MG63 (cell line): ENCODE results near the gene FOXE1. TPM values are rescaled to one million over a fixed set of nuclear protein-coding genes. Genes with fewer than 3 reads are reported as not detected.

Experiments
- DNase-seq: peaks from one replicate; pipeline ENCODE4 v3.0.0-alpha.2; 2020
- H3K27me3 ChIP-seq: fragments of 250-450 bp; sonication (Bioruptor Pico); 2 replicates; pipeline ENCODE4 v1.5.1; 2020; ENCODE audit warnings: mild to moderate bottlenecking, moderate library complexity
- H3K36me3 ChIP-seq: fragments of 250-450 bp; sonication (Bioruptor Pico); 2 replicates; pipeline ENCODE4 v1.5.1; 2020; ENCODE audit warnings: mild to moderate bottlenecking, moderate library complexity
- H3K4me3 ChIP-seq: fragments of 250-450 bp; sonication (Bioruptor Pico); 2 replicates; pipeline ENCODE4 v1.5.1; 2020; ENCODE audit warnings: mild to moderate bottlenecking, moderate library complexity
- H3K9me3 ChIP-seq: fragments of 250-450 bp; sonication (Bioruptor Pico); 2 replicates; pipeline ENCODE4 v1.5.1; 2020; ENCODE audit warnings: mild to moderate bottlenecking, moderate library complexity
- total RNA-seq: library from RNA; depleted of rRNA; stranded (reverse); fragments of >200 nt; shearing (Covaris generic); gene quantifications from 2 replicates; pipeline ENCODE4 v1.2.3, GENCODE V29; 2014; ENCODE audit warnings: low replicate concordance; rRNA removed

The FOXE1 gene
- total RNA-seq, 1 experiment from 2014 or later, result not detected

- H3K4me3 ChIP-seq, result no peak overlapping the region
- no peaks in the 10 kb centered on the region for H3K9me3 ChIP-seq
- no peaks in the 10 kb centered on the region for H3K27me3 ChIP-seq
- peak; percentile 34 for DNase-seq
- no peaks in the 10 kb centered on the region for H3K36me3 ChIP-seq
Observed at GRCh38 chr9:97880336-97880735, 27.3 kb downstream of the FOXE1 start.

- Histone ChIP-seq H3K9me3 (0 out of 2 replicates have a peak, but pooled peaks cover 2% of the 10 kb centered on the region), H3K4me3 (no peak overlapping the region), H3K36me3 (no peaks in the 10 kb centered on the region), H3K27me3 (no peaks in the 10 kb centered on the region)
- peak; percentile 5 for DNase-seq
Observed at GRCh38 chr9:97889941-97890887, 37.2 kb downstream of the FOXE1 start.

DNA sequence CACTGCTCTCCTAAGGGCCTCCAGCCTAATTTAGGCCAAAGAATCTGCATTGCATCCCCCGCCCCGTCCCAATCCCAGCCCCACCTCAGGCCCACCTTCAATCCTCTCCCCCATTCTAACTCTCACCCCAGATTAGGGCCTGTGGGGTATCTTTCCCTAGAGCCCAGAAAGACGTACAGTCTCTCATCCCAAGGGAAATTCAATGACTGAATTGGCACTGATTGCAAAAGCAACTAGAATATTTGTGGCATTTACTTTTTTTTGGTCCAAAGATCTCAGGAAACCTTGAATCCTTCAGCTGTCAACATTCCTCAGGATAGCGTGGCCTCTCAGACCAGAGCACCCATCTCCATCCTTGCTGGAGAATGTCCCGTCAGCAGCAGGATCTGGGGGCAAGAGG lies 38.7 kb downstream of the FOXE1 start:
- 0 out of 2 replicates have a peak, but pooled peaks cover 2% of the 10 kb centered on the region for H3K9me3 ChIP-seq

DNA sequence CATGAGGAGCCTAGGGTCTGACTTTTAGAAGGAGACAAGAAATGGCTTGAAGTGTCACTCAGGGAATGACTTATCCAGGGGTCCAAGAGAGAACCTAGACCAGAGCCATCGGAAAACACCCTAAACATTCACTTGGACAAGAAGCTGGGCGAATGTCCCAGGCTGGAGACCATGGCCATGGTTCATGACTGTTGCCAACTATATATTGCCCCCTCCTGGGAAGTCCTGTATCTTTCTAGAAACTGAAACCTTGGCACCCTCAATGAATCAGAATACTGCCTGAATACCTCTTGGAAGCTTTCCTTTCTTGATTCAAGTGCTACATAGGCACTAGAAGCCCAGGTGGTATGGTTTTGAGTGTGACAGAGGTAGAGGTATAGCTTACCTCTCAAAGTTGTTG lies 39.4 kb downstream of the FOXE1 start:
- Histone ChIP-seq H3K9me3 (0 out of 2 replicates have a peak, but pooled peaks cover 2% of the 10 kb centered on the region), H3K36me3 (peaks cover 6% of the 10 kb centered on the region; the same call in 1 of the 2 replicates), H3K27me3 (no peaks in the 10 kb centered on the region), H3K4me3 (no peak overlapping the region)
- DNase-seq, result no peak

More for the DNA sequence above, 38.7 kb downstream of the FOXE1 start:
- Histone ChIP-seq H3K36me3 (0 out of 2 replicates have a peak, but pooled peaks cover under 1% of the 10 kb centered on the region), H3K4me3 (no peak overlapping the region), H3K27me3 (no peaks in the 10 kb centered on the region)
- DNase-seq, result no peak

DNA sequence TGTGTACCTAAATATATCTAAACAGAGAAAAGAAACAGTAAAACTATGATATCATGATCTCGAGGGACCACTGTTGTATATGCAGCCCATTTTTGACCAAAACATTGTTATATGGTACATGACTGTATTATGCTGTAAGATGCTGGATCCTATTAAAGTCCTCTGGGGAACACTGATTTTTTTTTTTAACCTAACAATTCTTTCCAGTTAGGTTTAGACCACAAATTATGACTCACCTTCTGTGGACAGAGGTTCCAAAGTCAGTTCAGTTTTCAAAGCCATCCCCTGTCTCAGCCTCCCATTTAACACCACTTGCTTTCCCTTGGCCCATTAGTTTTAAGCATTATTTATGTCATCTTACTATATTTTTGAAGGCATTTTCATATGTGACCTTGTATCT lies 42.2 kb downstream of the FOXE1 start:
- H3K9me3 ChIP-seq, result 0 out of 2 replicates have a peak, but pooled peaks cover 2% of the 10 kb centered on the region
- peaks cover 6% of the 10 kb centered on the region; the same call in 1 of the 2 replicates for H3K36me3 ChIP-seq
- DNase-seq, result no peak
- no peaks in the 10 kb centered on the region for H3K27me3 ChIP-seq
- H3K4me3 ChIP-seq, result no peak overlapping the region

- DNase-seq, result peak; percentile 8
- Histone ChIP-seq H3K36me3 (peaks cover 6% of the 10 kb centered on the region; the same call in 1 of the 2 replicates), H3K9me3 (0 out of 2 replicates have a peak, but pooled peaks cover 2% of the 10 kb centered on the region), H3K4me3 (no peak overlapping the region), H3K27me3 (no peaks in the 10 kb centered on the region)
Observed at GRCh38 chr9:97895695-97896332, 42.8 kb downstream of the FOXE1 start.

- DNase-seq, result peak; percentile 72
- H3K4me3 ChIP-seq, result no peak overlapping the region
- H3K9me3 ChIP-seq, result no peaks in the 10 kb centered on the region
- peaks cover 24% of the 10 kb centered on the region for H3K36me3 ChIP-seq
- H3K27me3 ChIP-seq, result no peaks in the 10 kb centered on the region
Observed at GRCh38 chr9:97900103-97900737, 47.2 kb downstream of the FOXE1 start.

- Histone ChIP-seq H3K9me3 (no peaks in the 10 kb centered on the region), H3K27me3 (no peaks in the 10 kb centered on the region)
- peak; percentile 44 for DNase-seq
Observed at GRCh38 chr9:97900738-97901565, 47.9 kb downstream of the FOXE1 start.

DNA sequence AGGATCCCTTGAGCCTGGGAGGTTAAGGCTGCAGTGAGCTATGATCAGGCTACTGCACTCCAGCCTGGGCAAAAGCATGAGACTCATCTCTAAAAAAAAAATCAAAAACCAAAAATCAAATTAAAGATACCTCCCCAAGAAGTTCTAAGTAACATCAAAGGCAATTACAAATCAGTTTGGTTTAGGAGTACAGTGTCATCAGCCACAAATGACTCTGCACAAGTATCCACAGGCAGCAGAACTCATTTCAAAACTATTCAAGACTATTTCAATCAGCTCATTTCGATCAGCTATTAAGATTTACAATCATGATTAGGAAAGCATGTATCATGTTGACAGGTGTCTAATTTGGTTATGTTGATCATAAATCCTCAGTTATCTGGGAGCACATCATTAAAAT lies 50.2 kb downstream of the FOXE1 start:
- H3K27me3 ChIP-seq, result no peaks in the 10 kb centered on the region
- peaks cover 18% of the 10 kb centered on the region for H3K36me3 ChIP-seq
- H3K4me3 ChIP-seq, result no peak overlapping the region
- no peak for DNase-seq
- no peaks in the 10 kb centered on the region for H3K9me3 ChIP-seq

More at GRCh38 chr9:97900738-97901565, 47.9 kb downstream of the FOXE1 start:
- Histone ChIP-seq H3K4me3 (no peak overlapping the region), H3K36me3 (peaks cover 24% of the 10 kb centered on the region)

- no peak overlapping the region for H3K4me3 ChIP-seq
- H3K27me3 ChIP-seq, result no peaks in the 10 kb centered on the region
- no peaks in the 10 kb centered on the region for H3K9me3 ChIP-seq
Observed at GRCh38 chr9:97904725-97905124, 51.7 kb downstream of the FOXE1 start.

DNA sequence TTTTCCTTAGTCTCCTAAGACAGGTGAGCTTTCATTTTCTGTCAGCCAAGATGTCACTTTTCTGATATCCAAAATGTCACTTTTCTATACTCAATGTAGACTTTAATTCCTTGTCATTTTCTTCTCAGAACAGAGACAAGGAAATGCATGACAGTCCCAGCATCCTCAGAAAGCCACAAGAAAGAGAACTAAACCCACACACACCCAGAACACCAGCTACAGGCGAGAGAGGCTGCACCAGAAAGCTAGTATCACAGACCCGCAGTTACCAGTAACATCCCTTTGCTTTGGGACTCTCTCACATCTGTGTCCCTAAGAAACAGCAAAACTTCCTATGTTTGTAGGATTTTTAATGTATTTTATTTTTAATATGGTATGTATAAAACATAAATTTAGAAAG lies 52.2 kb downstream of the FOXE1 start:
- Histone ChIP-seq H3K36me3 (peaks cover 27% of the 10 kb centered on the region), H3K4me3 (no peak overlapping the region), H3K9me3 (no peaks in the 10 kb centered on the region), H3K27me3 (no peaks in the 10 kb centered on the region)
- no peak for DNase-seq

More at GRCh38 chr9:97904725-97905124, 51.7 kb downstream of the FOXE1 start:
- DNase-seq, result no peak
- peaks cover 27% of the 10 kb centered on the region for H3K36me3 ChIP-seq

Other genes with a start within 250 kb of the FOXE1 start
- 12.0 and 21.6 TPM in 2 replicates for gene TSTD2, start 219.9 kb upstream of the FOXE1 start, total RNA-seq
- gene NCBP1, start 219.4 kb upstream of the FOXE1 start, total RNA-seq, result 35.7 and 263 TPM in 2 replicates
- 4.9 and 15.5 TPM in 2 replicates for gene XPA, start 155.9 kb upstream of the FOXE1 start, total RNA-seq
- gene TRMO, start 69.3 kb downstream of the FOXE1 start, total RNA-seq, result 16.1 and 33.5 TPM in 2 replicates
- not detected in 2 replicates for gene HEMGN, start 84.9 kb downstream of the FOXE1 start, total RNA-seq
- gene ANP32B, start 130.1 kb downstream of the FOXE1 start, total RNA-seq, result 5.2 and 7.0 TPM in 2 replicates
- gene NANS, start 203.5 kb downstream of the FOXE1 start, total RNA-seq, result 164 and 230 TPM in 2 replicates